Measurements from ENCODE around the gene NELFB.
A peak's percentile ranks its signal among the peaks of the same experiment; 100 is the strongest.

NELFB gene

GRCh38 chr9:137232510-137232909 lies 22.6 kb upstream of the NELFB start:
- Histone ChIP-seq H3K27ac (no peak overlapping the region), H3K4me1 (ENCODE audit: control insufficient read depth in 1 of 2, insufficient read depth in 1 of 2, low read depth in 1 of 2, low read length in 1 of 2) (peaks cover 16 to 19% of the 10 kb centered on the region in 2 experiments), H3K4me3 (ENCODE audit: low read depth in 1 of 2, low read length in 1 of 2) (no peak overlapping the region), H3K36me3 (no peaks in the 10 kb centered on the region), H3K9me3 (no peaks in the 10 kb centered on the region), H3K27me3 (peaks cover 64% of the 10 kb centered on the region)
- TF ChIP-seq CTCF (IDR thresholded peaks at IDR 0.05) = no peak

GRCh38 chr9:137233143-137233980 lies 21.8 kb upstream of the NELFB start:
- Histone ChIP-seq H3K4me3 (ENCODE audit: low read depth in 1 of 2, low read length in 1 of 2) (no peak overlapping the region), H3K4me1 (ENCODE audit: control insufficient read depth in 1 of 2, insufficient read depth in 1 of 2, low read depth in 1 of 2, low read length in 1 of 2) (peaks cover 24 to 26% of the 10 kb centered on the region in 2 experiments), H3K9me3 (no peaks in the 10 kb centered on the region), H3K36me3 (no peaks in the 10 kb centered on the region), H3K27ac (no peak overlapping the region), H3K27me3 (peaks cover 56% of the 10 kb centered on the region)
- TF ChIP-seq CTCF (IDR thresholded peaks at IDR 0.05) = no peak

- peaks cover 32 to 33% of the 10 kb centered on the region in 2 experiments for H3K4me1 ChIP-seq (ENCODE audit: control insufficient read depth in 1 of 2, insufficient read depth in 1 of 2, low read depth in 1 of 2, low read length in 1 of 2)
- TF ChIP-seq CTCF (IDR thresholded peaks at IDR 0.05) = no peak
- H3K27ac ChIP-seq = no peak overlapping the region
- H3K4me3 ChIP-seq (ENCODE audit: low read depth in 1 of 2, low read length in 1 of 2) = no peak overlapping the region
- H3K9me3 ChIP-seq = no peaks in the 10 kb centered on the region
- peaks cover 48% of the 10 kb centered on the region for H3K27me3 ChIP-seq
- H3K36me3 ChIP-seq = no peaks in the 10 kb centered on the region
Observed at GRCh38 chr9:137234055-137234697, 21.0 kb upstream of the NELFB start.

GRCh38 chr9:137234758-137235423 lies 20.2 kb upstream of the NELFB start:
- Histone ChIP-seq H3K36me3 (no peaks in the 10 kb centered on the region), H3K27me3 (peaks cover 40% of the 10 kb centered on the region), H3K27ac (no peak overlapping the region), H3K4me1 (ENCODE audit: control insufficient read depth in 1 of 2, insufficient read depth in 1 of 2, low read depth in 1 of 2, low read length in 1 of 2) (peaks cover 36 to 37% of the 10 kb centered on the region in 2 experiments), H3K4me3 (ENCODE audit: low read depth in 1 of 2, low read length in 1 of 2) (no peak overlapping the region), H3K9me3 (no peaks in the 10 kb centered on the region)
- TF ChIP-seq CTCF (IDR thresholded peaks at IDR 0.05) = no peak

DNA sequence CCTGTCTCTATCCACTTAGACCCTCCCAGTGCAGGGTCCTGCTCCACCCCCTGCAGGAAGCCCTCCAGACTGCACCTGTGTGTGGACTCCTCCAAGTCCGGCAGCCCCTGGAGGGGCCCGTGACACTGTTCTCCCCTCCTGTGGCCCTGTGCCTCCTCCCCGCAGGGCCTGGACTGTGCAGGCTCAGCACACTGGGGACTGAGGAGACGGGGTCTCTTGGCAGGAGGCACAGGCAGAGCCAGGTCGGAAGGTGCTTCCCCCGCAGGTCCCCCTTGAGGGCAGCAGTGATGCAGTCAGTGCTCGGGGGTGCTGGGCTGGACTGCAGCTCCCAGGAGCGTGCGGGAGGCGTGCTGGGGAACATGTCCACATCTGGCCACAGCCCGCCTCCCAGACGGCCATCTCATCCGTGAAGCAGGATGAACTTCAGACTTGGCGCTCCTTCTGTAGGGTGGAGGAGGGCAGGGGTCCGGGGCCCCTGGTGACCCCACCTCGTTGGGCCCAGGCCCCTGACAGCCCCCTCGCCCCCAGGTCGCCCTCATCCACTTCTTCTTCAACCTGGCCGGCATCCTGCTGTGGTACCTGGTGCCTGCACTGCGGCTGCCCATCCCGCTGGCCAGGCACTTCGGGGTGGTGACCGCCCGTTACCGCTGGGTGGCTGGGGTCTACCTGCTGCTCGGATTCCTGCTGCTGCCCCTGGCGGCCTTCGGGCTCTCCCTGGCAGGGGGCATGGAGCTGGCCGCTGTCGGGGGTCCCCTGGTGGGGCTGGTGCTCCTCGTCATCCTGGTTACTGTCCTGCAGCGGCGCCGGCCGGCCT lies 19.5 kb upstream of the NELFB start:
- peaks cover 41 to 42% of the 10 kb centered on the region in 2 experiments for H3K4me1 ChIP-seq (ENCODE audit: control insufficient read depth in 1 of 2, insufficient read depth in 1 of 2, low read depth in 1 of 2, low read length in 1 of 2)
- H3K9me3 ChIP-seq = no peaks in the 10 kb centered on the region
- no peaks in the 10 kb centered on the region for H3K36me3 ChIP-seq
- H3K27me3 ChIP-seq = peaks cover 34% of the 10 kb centered on the region
- TF ChIP-seq CTCF (IDR thresholded peaks at IDR 0.05) = no peak
- H3K4me3 ChIP-seq (ENCODE audit: low read depth in 1 of 2, low read length in 1 of 2) = peak overlapping the region in 1 of 2 experiments; percentile 57
- H3K27ac ChIP-seq = no peak overlapping the region
